COR-L47 (cell line): Measurements from ENCODE around the gene KIF24.
A peak's percentile ranks its signal among the peaks of the same experiment; 100 is the strongest.
"Not testable (repeated sequence)": the region's sequence is repeated elsewhere in the genome, so short reads cannot be mapped to it uniquely, and the experiment has no call there.

Source experiments
- DNase-seq: peaks from one replicate; lab custom pipeline; 2025; lab: John Stamatoyannopoulos, UW

KIF24 gene

DNA sequence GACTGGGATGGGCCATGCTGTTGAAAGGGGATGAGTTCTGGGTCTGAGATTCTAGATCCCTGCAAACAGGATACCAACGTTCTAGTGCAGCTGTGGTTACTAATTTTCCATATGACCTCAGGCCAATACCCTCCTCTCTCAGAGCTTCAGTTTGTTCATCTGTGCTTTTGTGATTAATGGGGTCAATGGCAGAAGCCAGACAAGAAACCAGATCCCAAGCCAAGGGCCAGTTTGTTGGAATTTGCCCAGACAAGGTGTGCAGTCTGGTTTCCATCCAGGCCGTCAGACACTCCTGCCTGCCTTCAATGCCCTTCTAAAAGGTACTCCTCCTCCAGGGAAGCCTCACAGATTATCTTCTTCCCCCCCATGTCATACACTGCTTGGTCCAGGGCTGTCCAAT is 36.2 kb upstream of the KIF24 start:
- DNase-seq: no peak

- DNase-seq: no peak
Measured at GRCh38 chr9:34363619-34364351, 34.7 kb upstream of the KIF24 start.

DNA sequence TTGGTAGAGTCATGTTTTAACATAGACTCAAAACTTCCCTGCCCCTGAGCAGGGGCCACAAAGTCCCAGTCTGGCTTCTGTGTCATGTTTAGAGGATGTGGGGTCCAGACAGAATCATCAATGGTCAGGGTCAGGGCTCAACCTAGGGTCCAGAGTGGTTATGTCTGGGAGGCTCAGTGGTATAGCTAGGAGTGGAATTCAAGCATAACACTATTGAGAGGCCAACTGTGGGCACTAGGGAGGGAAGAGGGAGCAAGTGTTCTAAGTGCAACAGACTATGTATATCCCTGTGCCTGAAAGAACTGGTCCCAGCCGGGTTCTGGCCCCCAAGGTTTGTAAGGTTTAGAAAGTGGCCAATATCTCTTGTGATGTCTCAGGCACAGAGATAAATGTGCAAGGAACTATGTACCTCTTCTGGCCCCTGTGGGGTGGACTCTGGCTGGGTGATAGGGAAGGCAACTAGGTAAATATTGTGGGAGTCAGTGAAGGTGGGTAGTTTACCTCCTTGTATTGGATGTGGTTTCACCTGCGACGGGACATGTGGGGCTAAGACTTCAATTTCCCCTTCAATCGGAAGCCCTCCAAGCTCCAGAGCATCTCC is 33.6 kb upstream of the KIF24 start:
- DNase-seq: no peak

DNA sequence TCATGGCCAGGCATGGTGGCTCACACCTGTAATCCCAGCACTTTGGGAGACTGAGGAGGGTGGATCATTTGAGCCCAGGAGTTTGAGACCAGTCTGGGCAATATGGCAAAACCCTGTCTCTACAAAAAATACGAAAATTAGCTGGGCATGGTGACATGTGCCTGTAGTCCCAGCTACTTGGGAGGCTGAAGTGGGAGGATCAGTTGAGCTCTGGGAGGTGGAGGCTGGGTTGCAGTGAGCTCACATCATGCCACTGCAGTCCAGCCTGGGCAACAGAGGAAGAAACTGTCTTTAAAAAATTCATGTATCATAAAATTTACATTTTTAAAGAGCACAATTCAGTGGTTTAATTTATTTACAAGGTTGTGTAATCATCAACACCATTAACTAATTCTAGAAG is 23.9 kb upstream of the KIF24 start:
- not testable (repeated sequence) for DNase-seq

DNA sequence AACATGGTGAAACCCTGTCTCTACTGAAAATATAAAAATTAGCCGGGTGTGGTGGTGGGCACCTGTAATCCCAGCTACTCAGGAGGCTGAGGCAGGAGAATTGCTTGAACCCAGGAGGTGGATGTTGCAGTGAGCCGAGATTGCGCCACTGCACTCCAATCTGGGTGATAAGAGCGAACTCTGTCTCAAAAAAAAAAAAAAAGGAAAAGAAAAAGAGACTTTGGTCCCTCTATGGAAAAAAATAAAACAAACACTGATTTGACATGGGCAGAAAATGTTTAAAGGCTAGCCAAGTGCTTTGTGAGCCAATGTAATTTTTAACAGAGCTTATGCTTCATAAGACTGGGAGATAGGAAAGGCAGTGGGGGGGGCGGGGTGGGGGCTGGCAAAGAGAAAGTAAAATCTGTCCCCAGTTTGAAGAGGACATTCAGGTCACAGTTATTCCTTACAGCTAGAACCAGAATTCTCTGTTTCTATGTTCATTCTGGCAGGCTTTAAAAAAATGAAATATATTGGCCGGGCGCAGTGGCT is 23.1 kb upstream of the KIF24 start:
- DNase-seq: not testable (repeated sequence)

DNA sequence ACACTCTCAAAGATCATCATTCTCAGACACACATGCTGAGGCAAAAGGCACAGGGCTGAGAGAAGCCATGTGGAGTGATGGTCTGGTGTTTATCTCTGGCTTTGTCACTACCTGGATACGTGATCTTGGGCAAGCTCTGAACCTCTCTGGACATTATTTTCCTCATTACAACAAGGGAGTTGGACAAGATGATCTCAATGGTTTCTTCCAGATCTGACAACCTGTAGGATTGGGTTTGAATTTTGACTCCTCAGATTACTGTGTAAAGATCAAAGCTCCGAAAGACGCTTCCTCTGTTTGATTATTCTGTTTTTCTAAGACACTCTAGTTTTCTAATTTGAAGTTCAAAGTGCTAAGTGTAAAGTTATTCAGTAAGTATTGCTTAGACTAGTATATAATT is 20.3 kb upstream of the KIF24 start:
- DNase-seq: no peak

- DNase-seq: no peak
Measured at GRCh38 chr9:34347800-34348158, 18.7 kb upstream of the KIF24 start.

- no peak for DNase-seq
Measured at GRCh38 chr9:34346873-34347799, 18.1 kb upstream of the KIF24 start.

GRCh38 chr9:34343605-34344004 is 14.5 kb upstream of the KIF24 start:
- DNase-seq: no peak

GRCh38 chr9:34343090-34343489 is 14.0 kb upstream of the KIF24 start:
- DNase-seq: no peak

DNA sequence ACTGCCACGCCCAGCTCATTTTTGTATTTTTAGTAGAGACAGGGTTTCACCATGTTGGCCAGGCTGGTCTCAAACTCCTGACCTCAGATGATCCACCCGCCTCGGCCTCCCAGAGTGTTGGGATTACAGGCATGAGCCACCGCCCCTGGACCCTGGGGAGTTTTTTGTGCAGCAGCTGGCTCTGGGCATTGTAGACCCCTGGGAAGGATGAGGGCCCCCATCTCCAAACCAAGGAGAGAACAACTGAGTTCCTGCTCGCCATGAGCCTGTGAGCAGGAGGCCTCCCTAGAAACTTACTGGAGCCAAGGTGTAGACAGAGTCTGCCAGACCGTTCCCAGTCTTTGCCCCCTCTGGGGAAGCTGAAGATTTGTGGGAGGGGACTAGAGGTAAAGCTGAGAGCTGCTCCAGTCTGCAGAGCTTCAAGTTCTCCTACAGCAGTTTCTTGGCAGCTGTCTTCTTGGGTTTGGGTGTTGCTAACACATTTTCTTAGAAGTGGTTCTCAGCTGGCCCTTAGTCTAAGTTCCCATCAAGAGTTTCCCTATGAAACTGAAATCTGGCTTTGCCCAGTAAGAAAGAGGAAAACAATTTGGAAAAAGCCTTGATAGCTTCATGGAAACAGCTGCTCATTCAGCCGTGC is 12.7 kb upstream of the KIF24 start:
- no peak for DNase-seq

GRCh38 chr9:34338665-34339385 is 9.8 kb upstream of the KIF24 start:
- no peak for DNase-seq

DNA sequence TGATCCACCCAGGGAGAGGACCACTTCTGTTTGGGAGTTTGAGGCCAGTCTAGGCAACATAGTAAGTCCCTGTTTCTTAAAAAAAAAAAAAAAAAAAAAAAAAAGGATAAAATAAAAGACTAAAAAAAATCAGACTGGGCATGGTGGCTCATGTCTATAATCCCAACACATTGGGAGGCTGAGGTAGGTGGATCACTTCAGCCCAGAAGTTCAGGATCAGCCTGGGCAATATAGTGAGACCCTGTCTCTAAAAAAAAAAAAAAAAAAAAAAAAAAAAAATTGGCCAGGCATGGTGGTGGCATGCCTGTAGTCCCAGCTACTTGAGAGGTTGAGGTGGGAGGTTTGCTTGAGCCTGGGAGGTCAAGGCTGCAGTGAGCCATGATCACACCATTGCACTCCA is 9.0 kb upstream of the KIF24 start:
- not testable (repeated sequence) for DNase-seq

DNA sequence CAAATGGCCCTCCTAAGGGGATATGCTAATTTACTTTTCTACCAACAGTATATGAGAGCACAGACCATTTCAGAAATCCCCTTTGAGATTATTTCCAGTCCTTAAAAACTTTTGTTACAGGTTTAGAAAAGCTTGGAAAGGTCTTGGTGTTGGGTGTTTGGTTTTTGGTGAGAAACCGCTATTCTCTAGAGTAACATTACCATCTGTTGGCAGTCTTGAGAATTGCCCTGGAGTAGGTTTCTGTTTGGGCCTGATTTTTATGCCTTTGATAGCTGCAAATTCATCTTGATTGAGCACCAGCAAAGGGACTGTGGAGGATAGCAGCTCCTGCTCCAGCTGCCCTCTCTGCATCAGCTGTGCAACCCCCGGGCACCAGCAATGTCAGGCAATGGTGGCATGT is 8.3 kb upstream of the KIF24 start:
- DNase-seq: no peak

GRCh38 chr9:34335376-34335775 is 6.3 kb upstream of the KIF24 start:
- no peak for DNase-seq

GRCh38 chr9:34334916-34335315 is 5.8 kb upstream of the KIF24 start:
- DNase-seq: no peak

DNA sequence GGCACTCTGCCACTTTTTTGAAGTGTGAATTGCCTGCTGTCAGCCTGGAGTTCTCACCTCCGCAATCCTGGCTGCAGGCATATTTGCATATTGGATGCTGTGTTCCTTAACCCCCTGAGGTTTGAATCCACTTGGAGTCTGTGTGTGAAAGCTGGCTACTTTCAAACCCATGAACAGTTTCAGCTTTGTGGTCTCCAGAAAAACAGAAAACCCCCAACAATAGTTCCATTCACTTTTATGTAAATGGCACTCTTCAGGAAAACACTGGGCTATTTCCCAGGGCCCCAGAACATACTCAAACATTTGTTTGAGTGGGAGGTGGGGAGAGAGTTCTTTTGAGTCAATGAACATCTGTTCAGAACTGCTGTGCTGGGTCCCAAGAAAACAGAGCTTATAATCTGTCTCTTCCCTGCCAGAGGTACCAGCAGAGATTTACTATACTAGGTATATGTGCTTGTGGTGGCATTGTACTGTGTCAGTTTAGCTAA is 5.3 kb upstream of the KIF24 start:
- no peak for DNase-seq

GRCh38 chr9:34333836-34334235 is 4.8 kb upstream of the KIF24 start:
- no peak for DNase-seq

- DNase-seq: peak; percentile 18
Measured at GRCh38 chr9:34332076-34332964, 3.3 kb upstream of the KIF24 start.

- no peak for DNase-seq
Measured at GRCh38 chr9:34331196-34331595, 2.1 kb upstream of the KIF24 start.
